AG09309 (cell line): ENCODE results near the gene FYB1.

ENCODE experiments used
- DNase-seq: peaks from one replicate; pipeline ENCODE4 v3.0.0-alpha.2; 2010; ENCODE audit warnings: low read depth
- H3K4me3 ChIP-seq: 2 replicates; pipeline ENCODE4 v1.5.1; 2011; ENCODE audit warnings: mild to moderate bottlenecking, low read depth, low read length, moderate library complexity; ENCODE audit not compliant: control insufficient read depth
- TF ChIP-seq, protein P1 (sequence below): IDR thresholded peaks from 2 replicates; pipeline ENCODE4 v1.5.1; 2011; ENCODE audit warnings: mild to moderate bottlenecking, low read depth, low read length, inconsistent platforms; ENCODE audit not compliant: insufficient read depth, control insufficient read depth; ENCODE audit errors: missing control alignments

Gene FYB1

DNA sequence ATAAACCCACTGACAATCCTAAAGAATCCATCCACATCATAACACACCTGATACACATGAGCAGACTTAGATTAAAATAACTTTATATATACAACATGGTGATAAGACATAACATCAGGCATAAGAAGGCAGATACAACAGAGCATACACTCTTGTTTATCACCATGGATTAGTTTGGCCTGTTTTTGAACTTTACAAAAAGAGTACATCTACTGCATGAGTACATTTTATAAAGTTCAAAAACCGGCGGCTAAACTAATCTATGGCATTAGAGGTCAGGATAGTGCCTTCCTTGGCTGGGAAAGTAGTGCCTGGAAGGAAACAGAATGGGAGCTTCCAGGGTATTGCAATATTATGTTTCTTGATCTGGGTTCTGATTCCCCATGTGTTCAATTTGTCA is 160.3 kb downstream of the FYB1 start:
- DNase-seq, result no peak
- TF ChIP-seq, protein P1, sequence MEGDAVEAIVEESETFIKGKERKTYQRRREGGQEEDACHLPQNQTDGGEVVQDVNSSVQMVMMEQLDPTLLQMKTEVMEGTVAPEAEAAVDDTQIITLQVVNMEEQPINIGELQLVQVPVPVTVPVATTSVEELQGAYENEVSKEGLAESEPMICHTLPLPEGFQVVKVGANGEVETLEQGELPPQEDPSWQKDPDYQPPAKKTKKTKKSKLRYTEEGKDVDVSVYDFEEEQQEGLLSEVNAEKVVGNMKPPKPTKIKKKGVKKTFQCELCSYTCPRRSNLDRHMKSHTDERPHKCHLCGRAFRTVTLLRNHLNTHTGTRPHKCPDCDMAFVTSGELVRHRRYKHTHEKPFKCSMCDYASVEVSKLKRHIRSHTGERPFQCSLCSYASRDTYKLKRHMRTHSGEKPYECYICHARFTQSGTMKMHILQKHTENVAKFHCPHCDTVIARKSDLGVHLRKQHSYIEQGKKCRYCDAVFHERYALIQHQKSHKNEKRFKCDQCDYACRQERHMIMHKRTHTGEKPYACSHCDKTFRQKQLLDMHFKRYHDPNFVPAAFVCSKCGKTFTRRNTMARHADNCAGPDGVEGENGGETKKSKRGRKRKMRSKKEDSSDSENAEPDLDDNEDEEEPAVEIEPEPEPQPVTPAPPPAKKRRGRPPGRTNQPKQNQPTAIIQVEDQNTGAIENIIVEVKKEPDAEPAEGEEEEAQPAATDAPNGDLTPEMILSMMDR, result no peak

GRCh38 chr5:39058178-39058921 is 161.0 kb downstream of the FYB1 start:
- no peak overlapping the region for H3K4me3 ChIP-seq
- DNase-seq, result no peak

More for the DNA sequence above, 160.3 kb downstream of the FYB1 start:
- H3K4me3 ChIP-seq, result no peak overlapping the region

DNA sequence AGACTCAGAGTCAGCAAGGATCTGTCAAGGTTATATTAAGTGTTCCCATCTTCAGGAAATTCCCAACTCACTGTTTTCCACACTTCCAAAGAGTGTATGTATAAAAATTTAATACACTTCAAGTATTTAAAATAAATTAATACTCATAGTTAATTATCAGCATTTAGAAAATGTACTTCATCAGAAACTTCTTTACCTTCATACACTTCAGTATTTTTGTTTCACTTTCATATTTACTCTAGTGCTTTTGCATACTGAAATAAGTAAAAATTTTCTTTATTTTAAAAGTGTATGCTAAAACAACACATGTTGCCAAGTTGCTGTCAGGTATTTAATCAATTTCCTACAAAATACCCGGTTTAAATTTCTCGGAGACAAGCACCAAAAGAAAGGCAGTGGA is 161.6 kb downstream of the FYB1 start:
- H3K4me3 ChIP-seq, result no peak overlapping the region
- DNase-seq, result no peak
- TF ChIP-seq, protein P1, result no peak

More at GRCh38 chr5:39058178-39058921, 161.0 kb downstream of the FYB1 start:
- TF ChIP-seq, protein P1, result no peak

- no peak for DNase-seq
- TF ChIP-seq, protein P1, result no peak
- H3K4me3 ChIP-seq, result no peak overlapping the region
These were observed 163.5 kb downstream of the FYB1 start for GRCh38 chr5:39055768-39056398.
